OCI-LY7 (cell line): ENCODE measurements around the gene KLHL26. TPM values are rescaled to one million over a fixed set of nuclear protein-coding genes. Genes with fewer than 3 reads are reported as not detected.

Experiments
- BruUV-seq: library from RNA; stranded (reverse); fragments of 400-500 nt; replicated peaks from 2 replicates; lab custom pipeline; 2021; lab: Mats Ljungman, UMichigan
- CTCF ChIA-PET: fragments of 300-600 bp; sonication (Branson Sonifier 250); formaldehyde crosslinking; loops from one replicate; lab custom pipeline; 2022; ENCODE audit warnings: antibody characterized with exemption; ENCODE audit not compliant: unreplicated experiment; lab: Charles Lee
- POLR2A ChIA-PET: fragments of 300-600 bp; sonication (Branson Sonifier 250); formaldehyde crosslinking; loops from one replicate; lab custom pipeline; 2022; ENCODE audit warnings: antibody characterized with exemption; lab: Charles Lee
- DNase-seq: peaks from one replicate; pipeline ENCODE4 v3.0.0-alpha.2; 2015; ENCODE audit warnings: low spot score
- H2AFZ ChIP-seq: fragments of 200-600 bp; sonication (generic), shearing (Covaris generic); 2 replicates; pipeline ENCODE4 v1.6.1; 2014; ENCODE audit warnings: mild to moderate bottlenecking, antibody characterized with exemption, low read length, moderate library complexity
- H3K27ac ChIP-seq: fragments of 200-600 bp; sonication (generic); 2 replicates; pipeline ENCODE4 v1.5.1; 2014; ENCODE audit warnings: mixed run types, low read depth, mild to moderate bottlenecking, moderate library complexity, low read length, inconsistent platforms; ENCODE audit not compliant: poor library complexity, severe bottlenecking
- H3K36me3 ChIP-seq: fragments of 200-600 bp; sonication (generic); 2 replicates; pipeline ENCODE4 v1.6.1; 2014; ENCODE audit warnings: mild to moderate bottlenecking, antibody characterized with exemption, low read length, moderate library complexity, mixed read lengths; ENCODE audit not compliant: insufficient read depth
- H3K4me1 ChIP-seq: fragments of 200-600 bp; sonication (generic); 2 replicates; pipeline ENCODE4 v1.5.1; 2014; ENCODE audit warnings: mild to moderate bottlenecking, low read length; ENCODE audit not compliant: insufficient read depth, poor library complexity, severe bottlenecking
- H3K4me2 ChIP-seq: fragments of 200-600 bp; sonication (generic); 2 replicates; pipeline ENCODE4 v1.6.1; 2014; ENCODE audit warnings: mild to moderate bottlenecking, low read length
- H3K4me3 ChIP-seq: fragments of 200-600 bp; sonication (generic); 2 replicates; pipeline ENCODE4 v1.5.1; 2014; ENCODE audit warnings: mild to moderate bottlenecking, low read depth, low read length; ENCODE audit not compliant: poor library complexity, severe bottlenecking
- H3K79me2 ChIP-seq: fragments of 200-600 bp; sonication (generic); 2 replicates; pipeline ENCODE4 v1.6.1; 2016; ENCODE audit warnings: low read depth, mild to moderate bottlenecking, low read length, moderate library complexity, mixed read lengths; ENCODE audit not compliant: insufficient read depth
- H3K9me2 ChIP-seq: fragments of 200-600 bp; sonication (generic); 2 replicates; pipeline ENCODE4 v1.6.1; 2016; ENCODE audit warnings: mild to moderate bottlenecking, low read length, mixed read lengths; ENCODE audit not compliant: insufficient read depth
- H3K9me3 ChIP-seq: fragments of 200-600 bp; sonication (generic); 2 replicates; pipeline ENCODE4 v1.6.1; 2014; ENCODE audit warnings: mild to moderate bottlenecking, mixed run types, low read length, mixed read lengths
- H4K20me1 ChIP-seq: fragments of 200-600 bp; sonication (generic); 2 replicates; pipeline ENCODE4 v1.6.1; 2014; ENCODE audit warnings: mild to moderate bottlenecking, antibody characterized with exemption, low read length, moderate library complexity, mixed read lengths; ENCODE audit not compliant: insufficient read depth
- CTCF ChIP-seq: fragments of 200-600 bp; sonication (generic); conservative IDR thresholded peaks from 2 replicates; pipeline ENCODE4 v1.5.1; 2014; ENCODE audit warnings: mild to moderate bottlenecking, antibody characterized with exemption, low read length, moderate library complexity, mixed read lengths
- EZH2phosphoT487 ChIP-seq: fragments of 200-600 bp; sonication (generic); IDR thresholded peaks from 2 replicates; pipeline ENCODE4 v1.6.1; 2018; ENCODE audit warnings: low read depth, borderline replicate concordance, mild to moderate bottlenecking, mixed run types, antibody characterized with exemption, low read length, moderate library complexity, mixed read lengths
- intact Hi-C: fragments of 100-400 bp; cut with micrococcal nuclease; formaldehyde crosslinking; loops from one replicate; pipeline ENCODE4 v1.10.0; 2022; ENCODE audit not compliant: unreplicated experiment
- total RNA-seq, 2 experiments: library from RNA; depleted of rRNA in 1 of 2; stranded (reverse); fragments of >200 nt in 1 of 2; shearing (Covaris generic) in 1 of 2; gene quantifications; 2 replicates each; pipeline ENCODE4 v1.2.3, GENCODE V29; 2014 to 2022

Gene KLHL26
- total RNA-seq, 2 experiments from 2014 or later: 1.0 to 8.9 TPM

GRCh38 chr19:18647371-18647767, 10.5 kb downstream of the KLHL26 start:
- POLR2A ChIA-PET: no interaction called here
- Histone ChIP-seq H3K9me2 (no peaks in the 10 kb centered on the region), H2AFZ (no peak overlapping the region), H3K4me3 (no peak overlapping the region), H3K9me3 (no peaks in the 10 kb centered on the region), H3K36me3 (no peaks in the 10 kb centered on the region), H3K27ac (no peak overlapping the region), H4K20me1 (no peaks in the 10 kb centered on the region), H3K4me1 (no peaks in the 10 kb centered on the region), H3K79me2 (no peaks in the 10 kb centered on the region), H3K4me2 (no peak overlapping the region)
- CTCF ChIA-PET: no interaction called here
- TF ChIP-seq CTCF (no peak), EZH2phosphoT487 (no peak)
- no TSS peak for BruUV-seq
- intact Hi-C loops: no loop called here
- DNase-seq: no peak

- H3K4me3 ChIP-seq: no peak overlapping the region
- intact Hi-C loops: no loop called here
- no peaks in the 10 kb centered on the region for H3K9me2 ChIP-seq
- TF ChIP-seq CTCF (no peak), EZH2phosphoT487 (no peak)
- CTCF ChIA-PET: no interaction called here
- BruUV-seq: no TSS peak
- POLR2A ChIA-PET: no interaction called here
- H3K4me1 ChIP-seq: no peaks in the 10 kb centered on the region
- no peaks in the 10 kb centered on the region for H4K20me1 ChIP-seq
- DNase-seq: no peak
- H3K9me3 ChIP-seq: no peaks in the 10 kb centered on the region
- H2AFZ ChIP-seq: no peak overlapping the region
- no peaks in the 10 kb centered on the region for H3K79me2 ChIP-seq
- no peak overlapping the region for H3K27ac ChIP-seq
- H3K4me2 ChIP-seq: no peak overlapping the region
- H3K36me3 ChIP-seq: no peaks in the 10 kb centered on the region
Measured at GRCh38 chr19:18647807-18648206, 11.0 kb downstream of the KLHL26 start.

DNA sequence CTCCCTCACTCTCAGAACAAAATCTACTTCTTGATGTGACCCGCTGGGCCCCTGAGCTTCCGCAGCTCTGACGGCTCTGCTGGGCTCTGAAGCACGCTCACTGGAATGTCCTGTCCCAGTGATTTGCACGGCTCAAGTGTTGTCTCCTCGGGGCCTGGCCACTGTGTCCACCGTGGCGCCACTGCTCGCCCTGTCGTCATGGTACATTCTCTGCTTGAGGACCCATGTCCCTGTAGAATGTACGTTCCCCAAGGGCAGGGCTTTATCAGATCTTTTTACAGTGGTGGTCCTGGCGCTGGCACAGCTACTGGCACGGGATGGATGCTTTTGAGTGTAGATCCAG, 12.1 kb downstream of the KLHL26 start:
- no peak overlapping the region for H3K4me3 ChIP-seq
- H3K9me3 ChIP-seq: no peaks in the 10 kb centered on the region
- H3K4me2 ChIP-seq: no peak overlapping the region
- no peak overlapping the region for H2AFZ ChIP-seq
- H3K36me3 ChIP-seq: no peaks in the 10 kb centered on the region
- no peaks in the 10 kb centered on the region for H3K4me1 ChIP-seq
- H4K20me1 ChIP-seq: no peaks in the 10 kb centered on the region
- no peaks in the 10 kb centered on the region for H3K79me2 ChIP-seq
- POLR2A ChIA-PET: no interaction called here
- H3K27ac ChIP-seq: no peak overlapping the region
- no TSS peak for BruUV-seq
- no peak for DNase-seq
- CTCF ChIA-PET: no interaction called here
- TF ChIP-seq CTCF (no peak), EZH2phosphoT487 (no peak)
- intact Hi-C loops: no loop called here
- no peaks in the 10 kb centered on the region for H3K9me2 ChIP-seq
